Amniotic epithelial cell (primary cell): ENCODE measurements around the gene SERTM2.

Experiments used
- DNase-seq: peaks from one replicate; pipeline ENCODE4 v3.0.0-alpha.2; 2010; ENCODE audit warnings: low read depth

Gene SERTM2

GRCh38 chrX:111560801-111561200, 49.4 kb downstream of the SERTM2 start:
- no peak for DNase-seq

- DNase-seq: no peak
Measured at GRCh38 chrX:111561851-111562250, 50.4 kb downstream of the SERTM2 start.

DNA sequence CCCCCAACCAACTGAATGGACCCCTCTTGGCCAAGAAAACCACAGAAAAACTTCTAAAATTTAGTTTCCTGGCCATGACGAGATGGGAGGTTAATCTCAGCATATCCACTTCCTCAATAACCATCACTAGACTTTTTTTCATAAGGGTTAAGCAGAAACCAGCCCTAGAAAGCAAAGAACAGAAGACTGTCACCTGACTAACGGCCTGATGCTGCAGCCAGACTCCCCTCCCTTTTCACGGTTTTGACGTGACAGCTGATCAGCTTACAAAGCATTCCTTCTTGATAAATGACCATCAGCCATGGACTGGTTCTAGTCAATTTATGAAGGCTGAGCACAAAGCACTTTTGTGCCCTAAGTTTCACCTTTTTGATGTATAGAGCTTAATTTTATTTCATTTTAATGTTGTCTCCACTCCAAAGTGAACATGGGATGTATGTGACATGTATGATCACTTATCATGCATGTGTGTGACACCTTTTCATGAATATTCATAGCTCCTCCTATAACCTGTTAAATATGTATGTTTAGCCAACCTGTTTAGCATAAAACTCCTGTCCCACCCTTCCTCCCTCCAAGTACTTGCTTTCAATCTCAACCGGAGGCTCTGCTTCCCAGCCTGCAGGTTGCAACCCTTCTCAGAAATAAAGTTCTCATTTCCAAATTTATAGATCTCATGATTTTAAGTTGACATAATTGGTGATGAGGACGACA, 56.3 kb downstream of the SERTM2 start:
- no peak for DNase-seq

DNA sequence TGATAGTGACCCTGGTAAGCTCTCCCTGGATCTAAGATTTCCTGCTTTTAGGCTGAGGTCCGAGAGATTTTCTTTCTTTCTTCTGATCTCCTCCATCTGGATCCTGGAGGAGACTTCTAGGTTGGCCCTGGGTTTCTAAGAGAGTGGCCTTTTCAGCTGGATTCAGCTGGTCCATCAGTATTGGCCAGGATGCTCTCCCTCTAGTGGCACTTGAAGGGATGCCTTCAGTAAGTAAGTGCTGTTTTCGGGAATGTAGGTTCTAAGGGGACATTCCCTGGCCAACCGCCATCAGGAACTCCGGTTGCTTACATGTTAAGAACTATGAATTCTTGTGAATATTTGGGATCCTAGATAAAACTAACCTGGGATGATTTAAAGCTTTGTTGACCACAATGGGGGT, 56.9 kb downstream of the SERTM2 start:
- DNase-seq: peak; percentile 38

DNA sequence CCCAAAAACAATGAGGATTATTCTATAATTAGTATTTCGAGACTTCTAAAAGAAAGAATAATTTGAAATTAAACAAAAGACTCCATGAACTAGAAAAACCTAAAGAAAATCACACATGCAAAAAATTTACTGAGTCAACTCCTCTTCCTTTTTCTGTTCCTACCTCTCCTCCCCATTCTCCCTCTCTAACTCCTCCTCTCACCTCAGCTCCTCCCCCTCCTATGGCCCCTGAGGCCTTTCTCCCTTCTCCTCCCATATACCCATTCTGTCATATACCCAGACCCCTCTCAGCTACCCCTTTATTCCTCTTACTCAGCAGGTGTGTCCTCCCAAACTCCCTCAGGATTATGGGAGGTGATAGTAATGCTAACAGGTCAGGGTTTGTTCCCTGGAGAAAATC, 57.4 kb downstream of the SERTM2 start:
- DNase-seq: no peak
